ENCODE data around the gene BRCC3. TPM values are rescaled to one million over a fixed set of nuclear protein-coding genes. Genes with fewer than 3 reads are reported as not detected.
"Not testable (repeated sequence)": the region's sequence is repeated elsewhere in the genome, so short reads cannot be mapped to it uniquely, and the experiment has no call there.

Gene BRCC3
- total RNA-seq, 1 donor = 11.2 TPM

DNA sequence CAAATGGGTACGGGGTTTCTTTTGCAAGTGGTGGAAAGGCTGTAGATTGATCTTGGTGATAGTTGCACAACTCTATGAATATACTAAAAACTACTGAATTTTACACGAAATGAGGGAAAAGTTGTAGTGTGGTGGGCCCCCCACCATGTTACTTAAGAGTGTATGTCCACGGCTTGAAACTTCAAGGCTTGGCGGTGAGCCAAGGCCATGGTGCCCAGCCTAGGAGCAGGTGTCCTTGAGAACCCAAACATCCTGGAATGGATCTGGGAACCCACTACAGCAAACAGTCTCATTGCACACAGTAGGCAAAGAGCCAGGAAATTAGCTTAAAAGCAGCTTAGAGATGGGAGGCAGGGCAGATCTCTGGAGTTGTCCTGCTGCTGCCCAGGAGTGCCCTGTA is 62.9 kb downstream of the BRCC3 start:
- TF ChIP-seq, protein P1, sequence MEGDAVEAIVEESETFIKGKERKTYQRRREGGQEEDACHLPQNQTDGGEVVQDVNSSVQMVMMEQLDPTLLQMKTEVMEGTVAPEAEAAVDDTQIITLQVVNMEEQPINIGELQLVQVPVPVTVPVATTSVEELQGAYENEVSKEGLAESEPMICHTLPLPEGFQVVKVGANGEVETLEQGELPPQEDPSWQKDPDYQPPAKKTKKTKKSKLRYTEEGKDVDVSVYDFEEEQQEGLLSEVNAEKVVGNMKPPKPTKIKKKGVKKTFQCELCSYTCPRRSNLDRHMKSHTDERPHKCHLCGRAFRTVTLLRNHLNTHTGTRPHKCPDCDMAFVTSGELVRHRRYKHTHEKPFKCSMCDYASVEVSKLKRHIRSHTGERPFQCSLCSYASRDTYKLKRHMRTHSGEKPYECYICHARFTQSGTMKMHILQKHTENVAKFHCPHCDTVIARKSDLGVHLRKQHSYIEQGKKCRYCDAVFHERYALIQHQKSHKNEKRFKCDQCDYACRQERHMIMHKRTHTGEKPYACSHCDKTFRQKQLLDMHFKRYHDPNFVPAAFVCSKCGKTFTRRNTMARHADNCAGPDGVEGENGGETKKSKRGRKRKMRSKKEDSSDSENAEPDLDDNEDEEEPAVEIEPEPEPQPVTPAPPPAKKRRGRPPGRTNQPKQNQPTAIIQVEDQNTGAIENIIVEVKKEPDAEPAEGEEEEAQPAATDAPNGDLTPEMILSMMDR (IDR thresholded peaks at IDR 0.05; ENCODE audit: insufficient read depth, low read depth, low read length) = no peak
- no peak for DNase-seq (ENCODE audit: low read depth)
- no peak overlapping the region for H3K4me3 ChIP-seq (ENCODE audit: low read depth, low read length)

DNA sequence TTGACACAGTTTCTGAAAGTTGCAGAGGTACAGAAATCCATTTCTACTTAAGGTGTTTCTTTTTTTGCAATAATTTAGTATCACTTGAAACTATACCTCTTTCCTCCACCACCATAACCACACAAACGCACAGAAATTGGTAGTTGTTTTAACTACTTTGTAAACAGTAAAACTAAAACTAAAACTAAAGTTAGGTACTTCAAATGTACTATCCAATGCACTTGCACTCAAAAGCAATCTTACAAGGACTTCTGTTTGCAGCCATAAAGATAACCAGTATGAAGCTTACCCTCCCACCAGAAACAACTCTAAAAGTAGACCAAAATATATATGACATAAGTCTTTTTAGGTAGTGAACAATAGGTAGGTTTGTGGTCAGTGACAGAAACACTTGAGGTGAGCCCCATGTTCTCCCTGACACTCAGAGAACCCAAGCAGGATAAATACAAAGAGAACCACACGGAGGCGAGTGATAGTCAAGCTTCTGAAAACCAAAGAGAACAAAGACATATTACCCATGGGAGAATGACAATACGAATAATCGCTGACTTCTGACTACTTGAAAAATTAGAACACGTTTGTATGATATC is 72.7 kb downstream of the BRCC3 start:
- TF ChIP-seq, protein P1 (IDR thresholded peaks at IDR 0.05; ENCODE audit: insufficient read depth, low read depth, low read length) = no peak
- DNase-seq (ENCODE audit: low read depth) = no peak
- H3K4me3 ChIP-seq (ENCODE audit: low read depth, low read length) = no peak overlapping the region

DNA sequence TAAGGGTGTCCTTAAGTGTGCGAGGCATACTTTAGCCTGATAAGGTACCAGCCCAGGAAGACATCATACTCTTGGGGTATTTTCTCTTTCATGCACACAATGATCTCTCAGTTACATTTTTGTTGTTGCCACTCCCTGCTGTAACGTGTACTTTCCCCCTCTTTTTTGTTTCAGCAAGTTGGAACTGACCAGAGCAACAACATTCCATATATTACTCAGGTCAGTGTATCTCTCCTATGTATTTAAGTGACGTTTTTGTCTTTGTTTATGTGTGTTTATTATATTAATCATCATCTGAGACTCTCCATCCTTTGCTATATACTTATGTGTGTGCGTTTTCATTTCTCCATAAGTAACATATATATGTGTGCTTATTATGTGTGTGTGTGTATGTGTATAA is 73.6 kb downstream of the BRCC3 start:
- TF ChIP-seq, protein P1 (IDR thresholded peaks at IDR 0.05; ENCODE audit: insufficient read depth, low read depth, low read length) = no peak
- H3K4me3 ChIP-seq (ENCODE audit: low read depth, low read length) = no peak overlapping the region
- DNase-seq (ENCODE audit: low read depth) = no peak

DNA sequence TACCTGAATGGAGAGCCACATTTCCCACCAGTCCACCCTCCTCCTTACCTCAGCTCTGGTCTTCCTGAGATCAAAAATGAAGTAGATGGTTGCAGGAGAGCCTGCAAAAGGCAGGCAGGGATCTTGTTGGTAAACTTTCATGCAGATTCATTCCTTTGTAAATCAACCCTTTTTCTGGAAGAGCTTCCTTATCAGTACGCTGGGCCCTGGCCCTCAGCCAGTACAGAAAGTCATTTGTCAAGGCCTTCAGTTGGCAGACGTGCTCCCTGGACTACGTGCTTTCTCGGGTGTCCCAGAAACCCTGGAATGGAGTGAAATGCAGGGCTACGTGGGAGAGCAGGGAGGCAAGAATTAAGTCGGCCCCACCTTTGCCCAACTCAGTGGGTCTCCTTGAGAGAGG is 76.3 kb downstream of the BRCC3 start:
- not testable (repeated sequence) for DNase-seq (ENCODE audit: low read depth); H3K4me3 ChIP-seq (ENCODE audit: low read depth, low read length)

DNA sequence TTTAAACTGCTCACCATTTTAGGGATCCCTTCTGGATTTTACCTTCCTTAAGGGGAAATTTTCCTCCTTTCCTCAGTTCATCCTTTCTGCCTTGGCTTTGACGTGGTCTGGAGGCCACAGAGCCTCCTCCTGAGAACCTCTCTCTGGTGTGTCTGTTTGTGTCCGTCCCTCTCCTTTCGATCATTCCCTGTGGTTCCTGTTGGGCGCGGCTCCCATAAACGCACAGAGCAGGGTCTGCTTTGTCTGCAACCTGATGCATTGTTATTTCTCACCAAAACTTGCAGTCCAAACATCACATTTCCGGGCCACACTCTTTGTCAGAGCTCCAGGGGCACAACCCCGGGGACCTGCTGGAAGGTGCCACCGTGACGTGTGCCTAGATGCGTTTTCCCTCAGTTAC is 76.9 kb downstream of the BRCC3 start:
- not testable (repeated sequence) for DNase-seq (ENCODE audit: low read depth); H3K4me3 ChIP-seq (ENCODE audit: low read depth, low read length)

DNA sequence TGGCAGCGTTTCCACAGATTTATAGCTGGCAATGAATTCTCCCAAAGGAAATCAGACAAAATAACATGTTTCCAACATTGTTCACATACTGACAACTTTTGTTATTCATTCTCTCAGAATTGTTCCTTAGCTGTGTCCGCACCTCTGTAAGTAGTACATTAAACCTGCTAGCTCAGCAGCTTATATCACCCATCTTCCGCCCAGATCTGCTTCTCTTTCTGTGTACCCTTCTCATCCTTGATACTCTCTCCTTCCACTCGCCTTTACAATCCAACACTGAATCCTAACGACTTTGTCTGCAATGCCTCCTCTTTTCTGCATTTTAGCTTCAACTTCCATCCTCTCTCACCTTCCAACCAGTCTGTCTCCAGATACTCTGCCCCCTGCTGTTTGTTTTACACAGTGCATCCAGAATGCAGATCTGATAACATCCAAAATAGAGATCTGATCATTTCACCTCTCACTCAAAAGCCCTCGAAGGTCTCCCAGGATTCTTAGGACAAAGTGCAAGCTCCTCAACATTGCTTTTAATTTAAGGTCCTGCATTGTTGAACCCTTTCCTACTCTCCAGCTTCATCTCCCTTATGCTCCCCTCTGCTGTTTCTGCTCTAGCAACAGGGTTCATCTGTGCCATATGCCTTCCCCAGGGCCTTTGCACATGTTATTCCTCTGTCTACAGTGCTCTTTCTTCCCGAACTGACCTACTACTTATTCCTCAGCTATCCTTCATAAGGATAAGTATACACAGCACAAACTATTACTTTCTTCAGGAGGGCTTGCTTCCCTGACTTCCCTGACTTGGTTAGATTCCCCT is 77.6 kb downstream of the BRCC3 start:
- peak; percentile 24 for DNase-seq (ENCODE audit: low read depth)
- TF ChIP-seq, protein P1 (IDR thresholded peaks at IDR 0.05; ENCODE audit: insufficient read depth, low read depth, low read length) = peak; percentile 58
- no peak overlapping the region for H3K4me3 ChIP-seq (ENCODE audit: low read depth, low read length)

DNA sequence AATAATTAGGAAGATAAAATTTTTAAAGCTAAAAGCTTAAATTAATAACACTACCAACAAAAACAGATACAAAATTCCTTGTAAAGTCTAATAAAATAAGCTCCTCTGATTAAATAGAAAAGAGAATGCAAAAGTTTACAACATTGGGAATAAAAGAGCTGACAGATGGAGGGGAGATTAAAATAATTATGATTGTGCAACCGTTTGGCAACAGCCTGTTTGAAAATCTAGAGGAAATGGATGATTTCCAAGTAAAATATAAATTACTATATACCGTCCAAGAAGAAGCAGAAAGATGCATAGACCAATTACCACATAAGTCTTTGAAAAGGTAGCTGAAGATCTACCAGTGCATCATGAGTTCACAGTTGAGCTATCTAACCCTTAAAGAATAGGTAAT is 98.6 kb downstream of the BRCC3 start:
- no peak overlapping the region for H3K4me3 ChIP-seq (ENCODE audit: low read depth, low read length)
- DNase-seq (ENCODE audit: low read depth) = no peak
- TF ChIP-seq, protein P1 (IDR thresholded peaks at IDR 0.05; ENCODE audit: insufficient read depth, low read depth, low read length) = no peak

Other genes starting within 250 kb of the BRCC3 start
- not detected in 2 replicates for gene SMIM9, start 236.8 kb upstream of the BRCC3 start, total RNA-seq
- 2.2 and 4.5 TPM in 2 replicates for gene F8A1, start 185.2 kb upstream of the BRCC3 start, total RNA-seq
- 2.2 and 2.3 TPM in 2 replicates for gene F8, start 48.8 kb upstream of the BRCC3 start, total RNA-seq
- 27.7 and 31.5 TPM in 2 replicates for gene FUNDC2, start 44.7 kb upstream of the BRCC3 start, total RNA-seq
- 11.0 and 13.8 TPM in 2 replicates for gene CMC4, start 372 bp upstream of the BRCC3 start, total RNA-seq
- 2.2 and 13.5 TPM in 2 replicates for gene MTCP1, start 372 bp upstream of the BRCC3 start, total RNA-seq
- 60.2 and 78.6 TPM in 2 replicates for gene VBP1, start 145.0 kb downstream of the BRCC3 start, total RNA-seq
- under 0.01 and 0.43 TPM in 2 replicates for gene RAB39B, start 193.0 kb downstream of the BRCC3 start, total RNA-seq